Stimulated activated CD4-positive, alpha-beta T cell treated with anti-CD3 and anti-CD28 coated beads, Interleukin-15, amount 100 ng/mL, for 1 hour (primary cell): ENCODE results near the gene POM121L12.

Source experiments
- DNase-seq, 2 donors: peaks; one replicate each; pipeline ENCODE4 v3.0.0-alpha.2; 2020; ENCODE audit warnings: low read depth in 1 of 2, low spot score in 1 of 2

The POM121L12 gene

GRCh38 chr7:53035499-53036412, at the start of gene POM121L12:
Gene POM121L12, plus strand, starts transcription at chr7:53035633. Its CDS starts 39 bp downstream, at chr7:53035672.
- DNase-seq = no peak

GRCh38 chr7:52992001-52992400, 43.4 kb upstream of the POM121L12 start:
- no peak for DNase-seq

- DNase-seq = no peak
Observed at GRCh38 chr7:52992479-52993162, 42.8 kb upstream of the POM121L12 start.

DNA sequence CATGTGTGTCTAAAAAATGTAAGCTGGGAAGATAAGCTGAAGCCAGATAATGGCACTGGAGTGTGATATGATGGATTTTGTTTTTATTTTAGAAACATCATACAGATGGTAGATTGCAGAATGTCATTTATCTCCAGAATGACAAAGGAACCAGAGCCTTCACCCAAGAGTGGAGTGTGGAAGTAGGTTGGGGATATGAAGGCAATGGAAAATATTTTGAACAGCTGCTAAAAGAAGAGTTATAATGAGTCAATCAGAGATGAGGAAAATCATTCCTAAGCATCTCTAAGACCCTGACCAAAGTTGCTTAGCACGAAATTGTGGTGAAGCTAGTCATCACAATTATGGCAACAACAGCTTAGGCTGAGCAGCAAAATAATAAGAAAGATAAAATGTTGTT, 39.8 kb upstream of the POM121L12 start:
- no peak for DNase-seq

GRCh38 chr7:53001221-53001620, 34.2 kb upstream of the POM121L12 start:
- no peak for DNase-seq

GRCh38 chr7:53002389-53002788, 33.0 kb upstream of the POM121L12 start:
- no peak for DNase-seq

- no peak for DNase-seq
Observed at GRCh38 chr7:53003653-53004445, 31.6 kb upstream of the POM121L12 start.

- no peak for DNase-seq
Observed at GRCh38 chr7:53013925-53014324, 21.5 kb upstream of the POM121L12 start.

- DNase-seq = no peak
Observed at GRCh38 chr7:53015463-53015862, 20.0 kb upstream of the POM121L12 start.

GRCh38 chr7:53022893-53023292, 12.5 kb upstream of the POM121L12 start:
- no peak for DNase-seq

- no peak for DNase-seq
Observed at GRCh38 chr7:53048638-53049037, 13.2 kb downstream of the POM121L12 start.

DNA sequence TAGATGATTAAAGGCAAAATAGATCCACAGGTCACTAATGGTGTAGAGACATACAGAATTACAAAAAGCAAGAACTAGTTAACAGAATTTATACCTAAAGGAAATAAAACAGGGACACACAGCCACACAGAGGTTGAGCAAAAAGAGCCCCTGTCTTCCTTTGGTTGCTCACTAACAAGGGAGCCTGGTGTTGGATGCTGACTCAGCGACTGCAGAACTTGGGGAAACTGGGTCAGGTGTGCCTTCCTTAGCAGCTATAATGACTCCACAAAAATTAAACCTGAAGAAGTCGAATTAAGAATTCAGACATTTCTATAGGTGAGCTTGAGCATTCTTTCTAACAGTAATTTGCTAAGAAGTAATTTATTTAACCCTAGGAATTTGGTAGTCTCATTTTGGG, 15.0 kb downstream of the POM121L12 start:
- DNase-seq = no peak

- DNase-seq = no peak
Observed at GRCh38 chr7:53059591-53059990, 24.2 kb downstream of the POM121L12 start.

DNA sequence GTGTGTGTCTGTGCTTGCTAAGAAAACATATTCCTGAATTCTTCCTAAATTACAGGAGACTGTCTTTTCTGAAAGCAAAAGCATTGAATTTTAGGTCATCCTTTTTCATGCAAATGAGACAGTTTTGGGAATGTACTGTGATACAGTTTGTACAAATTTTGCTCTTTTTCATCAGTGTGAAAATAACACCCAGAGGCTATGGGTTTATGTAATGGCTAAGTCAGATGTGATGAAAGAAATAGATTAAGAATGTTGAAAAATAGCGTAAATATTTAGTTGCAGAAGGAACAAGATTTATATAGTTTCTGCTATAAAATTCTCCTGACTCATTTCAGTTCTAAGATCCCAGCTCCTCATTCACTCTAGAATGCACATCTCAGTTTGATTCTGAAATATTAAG, 24.6 kb downstream of the POM121L12 start:
- no peak for DNase-seq

GRCh38 chr7:53062796-53063195, 27.4 kb downstream of the POM121L12 start:
- DNase-seq = no peak

GRCh38 chr7:53068673-53069072, 33.2 kb downstream of the POM121L12 start:
- no peak for DNase-seq

- DNase-seq = no peak
Observed at GRCh38 chr7:53070883-53071282, 35.5 kb downstream of the POM121L12 start.
